Keratinocyte (primary cell): ENCODE data around the gene FBP1. TPM values are rescaled to one million over a fixed set of nuclear protein-coding genes. Genes with fewer than 3 reads are reported as not detected.

Experiments used
- DNase-seq: peaks from one replicate; pipeline ENCODE4 v3.0.0-alpha.2; 2011; ENCODE audit warnings: low read depth, missing footprints, low spot score
- FAIRE-seq: peaks from 2 replicates; lab custom pipeline; 2011; peaks lifted over from hg19 to GRCh38; lab: Jason Lieb, UNC
- H2AFZ ChIP-seq: 2 replicates; pipeline ENCODE4 v1.6.0; 2012; ENCODE audit warnings: low read length, control low read depth, inconsistent platforms; ENCODE audit not compliant: control insufficient read depth
- H3K27ac ChIP-seq: 2 replicates; pipeline ENCODE4 v1.5.1; 2011; ENCODE audit warnings: low read length; ENCODE audit not compliant: control insufficient read depth, insufficient read depth
- H3K27me3 ChIP-seq: 3 replicates; pipeline ENCODE4 v1.6.0; 2011; ENCODE audit warnings: low read length; ENCODE audit not compliant: control insufficient read depth, insufficient read depth; ENCODE audit errors: extremely low read depth
- H3K36me3 ChIP-seq, 2 experiments: 2 replicates in 1 of 2; 3 replicates in 1 of 2; pipeline ENCODE4 v1.5.1; 2011; ENCODE audit warnings: low read length in 2 of 2, mild to moderate bottlenecking in 1 of 2; ENCODE audit not compliant: control insufficient read depth in 2 of 2, insufficient read depth in 2 of 2; ENCODE audit errors: extremely low read depth in 1 of 2
- H3K4me1 ChIP-seq: 3 replicates; pipeline ENCODE4 v1.5.1; 2011; ENCODE audit warnings: low read length; ENCODE audit not compliant: control insufficient read depth, insufficient read depth; ENCODE audit errors: extremely low read depth
- H3K4me2 ChIP-seq: 3 replicates; pipeline ENCODE4 v1.6.0; 2011; ENCODE audit warnings: low read depth, low read length; ENCODE audit not compliant: control insufficient read depth, insufficient read depth; ENCODE audit errors: extremely low read depth
- H3K4me3 ChIP-seq, 3 experiments: fragments of 200-600 bp in 1 of 3; sonication (generic) in 1 of 3; 2 replicates in 2 of 3; 3 replicates in 1 of 3; pipeline ENCODE4 v1.5.1; 2011 to 2016; ENCODE audit warnings: low read length in 3 of 3, mild to moderate bottlenecking in 3 of 3, control low read depth in 2 of 3, inconsistent platforms in 1 of 3, low read depth in 1 of 3, mixed read lengths in 1 of 3, mixed run types in 1 of 3, moderate library complexity in 1 of 3; ENCODE audit not compliant: control insufficient read depth in 2 of 3, insufficient read depth in 2 of 3; ENCODE audit errors: extremely low read depth in 1 of 3
- H3K79me2 ChIP-seq: 2 replicates; pipeline ENCODE4 v1.6.0; 2012; ENCODE audit warnings: low read length; ENCODE audit not compliant: control insufficient read depth, insufficient read depth
- H3K9ac ChIP-seq: 3 replicates; pipeline ENCODE4 v1.6.0; 2011; ENCODE audit warnings: low read length; ENCODE audit not compliant: control insufficient read depth, insufficient read depth; ENCODE audit errors: extremely low read depth
- H3K9me1 ChIP-seq: 3 replicates; pipeline ENCODE4 v1.6.0; 2011; ENCODE audit warnings: low read length; ENCODE audit not compliant: control insufficient read depth, insufficient read depth; ENCODE audit errors: extremely low read depth
- H3K9me3 ChIP-seq: 2 replicates; pipeline ENCODE4 v1.5.1; 2012; ENCODE audit warnings: low read depth, low read length; ENCODE audit not compliant: control insufficient read depth
- H4K20me1 ChIP-seq: 3 replicates; pipeline ENCODE4 v1.6.0; 2011; ENCODE audit warnings: low read length; ENCODE audit not compliant: control insufficient read depth, insufficient read depth; ENCODE audit errors: extremely low read depth
- CTCF ChIP-seq, 3 experiments: IDR thresholded peaks in 1 of 3; conservative IDR thresholded peaks in 1 of 3; optimal IDR thresholded peaks in 1 of 3; 2 replicates in 2 of 3; 3 replicates in 1 of 3; pipeline versions ENCODE3 to v1.5.1; 2011; ENCODE audit warnings: low read length in 3 of 3, mild to moderate bottlenecking in 3 of 3, moderate library complexity in 2 of 3, control low read depth in 1 of 3, inconsistent platforms in 1 of 3; ENCODE audit not compliant: insufficient read depth in 2 of 3; ENCODE audit errors: extremely low read depth in 1 of 3
- EZH2 ChIP-seq: IDR thresholded peaks from one replicate; pipeline ENCODE4 v1.6.1; 2012; ENCODE audit warnings: inconsistent platforms, mild to moderate bottlenecking, low read length, moderate library complexity
- dilution Hi-C: fragments of 300-500 bp; cut with MboI; formaldehyde crosslinking; loops from one replicate; pipeline ENCODE4 v1.7.0; 2020; ENCODE audit warnings: low sequenced_read_pairs; ENCODE audit not compliant: extremely low pct_ligation_motif_present
- polyA plus RNA-seq, 5 experiments: library from polyadenylated mRNA; depleted of rRNA in 3 of 5; stranded (reverse) in 3 of 5; stranded (forward) in 1 of 5; unstranded in 1 of 5; fragments of >200 nt; gene quantifications; 1 replicate in 1 of 5; 2 replicates in 3 of 5; 3 replicates in 1 of 5; pipeline versions ENCODE4 v1.2.1 to v1.2.3, GENCODE V29; 2011 to 2012; ENCODE audit warnings: missing spikeins in 2 of 5, low read depth in 1 of 5, low replicate concordance in 1 of 5

Gene FBP1
- polyA plus RNA-seq, 1 donor (not counting 4 experiments of a cell fraction or from before 2014, with no cell fraction given): 0.16 TPM

- no peak overlapping the region for H3K4me3 ChIP-seq
- no peaks in the 10 kb centered on the region for H3K9me1 ChIP-seq
- H2AFZ ChIP-seq: no peak overlapping the region
- DNase-seq (no peak), FAIRE-seq (no peak)
- dilution Hi-C loops: no loop called here
- peaks cover 20% of the 10 kb centered on the region for H3K27me3 ChIP-seq
- H4K20me1 ChIP-seq: no peaks in the 10 kb centered on the region
- H3K9me3 ChIP-seq: no peaks in the 10 kb centered on the region
- no peaks in the 10 kb centered on the region for H3K79me2 ChIP-seq
- no peaks in the 10 kb centered on the region for H3K36me3 ChIP-seq
- no peak overlapping the region for H3K9ac ChIP-seq
- H3K4me2 ChIP-seq: no peak overlapping the region
- H3K4me1 ChIP-seq: peaks cover 10% of the 10 kb centered on the region
- H3K27ac ChIP-seq: no peak overlapping the region
- no peak for TF ChIP-seq EZH2
- TF ChIP-seq CTCF (optimal IDR thresholded peaks at IDR 0.05 in 1 of 3, IDR thresholded peaks at IDR 0.05 in 1 of 3, conservative IDR thresholded peaks at IDR 0.05 in 1 of 3; ENCODE audit: extremely low read depth in 1 of 3, insufficient read depth in 2 of 3, low read length in 3 of 3): no peak
Observed at GRCh38 chr9:94643176-94643575, 3.9 kb upstream of the FBP1 start.

- H2AFZ ChIP-seq: no peak overlapping the region
- H3K36me3 ChIP-seq: no peaks in the 10 kb centered on the region
- peaks cover 23% of the 10 kb centered on the region for H3K27me3 ChIP-seq
- H3K9me1 ChIP-seq: no peaks in the 10 kb centered on the region
- dilution Hi-C loops: no loop called here
- H3K79me2 ChIP-seq: no peaks in the 10 kb centered on the region
- no peak overlapping the region for H3K9ac ChIP-seq
- no peaks in the 10 kb centered on the region for H4K20me1 ChIP-seq
- peaks cover 7% of the 10 kb centered on the region for H3K4me1 ChIP-seq
- no peak for FAIRE-seq
- DNase-seq: no peak
- no peak overlapping the region for H3K4me2 ChIP-seq
- H3K4me3 ChIP-seq: no peak overlapping the region
- no peaks in the 10 kb centered on the region for H3K9me3 ChIP-seq
- no peak overlapping the region for H3K27ac ChIP-seq
- TF ChIP-seq EZH2: no peak
- no peak for TF ChIP-seq CTCF (optimal IDR thresholded peaks at IDR 0.05 in 1 of 3, IDR thresholded peaks at IDR 0.05 in 1 of 3, conservative IDR thresholded peaks at IDR 0.05 in 1 of 3; ENCODE audit: extremely low read depth in 1 of 3, insufficient read depth in 2 of 3, low read length in 3 of 3)
Observed at GRCh38 chr9:94642501-94642900, 3.2 kb upstream of the FBP1 start.
